ENCODE results near the gene PTPRA. TPM values are rescaled to one million over a fixed set of nuclear protein-coding genes. Genes with fewer than 3 reads are reported as not detected.
"Not testable (repeated sequence)": the region's sequence is repeated elsewhere in the genome, so short reads cannot be mapped to it uniquely, and the experiment has no call there.

PTPRA gene
- 106 TPM for polyA plus RNA-seq (2013, experiment 1 of 4)
- polyA plus RNA-seq (2013, experiment 2 of 4): 104 TPM
- 80.6 TPM for polyA plus RNA-seq (2013, experiment 3 of 4)
- polyA plus RNA-seq (2013, experiment 4 of 4): 99.2 TPM

- H3K27me3 ChIP-seq (ENCODE audit: control insufficient read depth, insufficient read depth, low read length, poor library complexity, severe bottlenecking): peaks cover 26% of the 10 kb centered on the region
- H3K27ac ChIP-seq (ENCODE audit: insufficient read depth, low read depth, low read length, poor library complexity, severe bottlenecking): no peak within 1 kb of the TSS
- H3K36me3 ChIP-seq (ENCODE audit: control insufficient read depth, insufficient read depth, low read length): no peaks in the 10 kb centered on the region
- peaks cover 15% of the 10 kb centered on the region for H3K4me1 ChIP-seq (ENCODE audit: control insufficient read depth, insufficient read depth, low read length)
- WGBS, 2 experiments: 0% methylated on average over 83 of the region's 83 CpGs
- no peaks in the 10 kb centered on the region for H3K9me3 ChIP-seq (ENCODE audit: control insufficient read depth, low read length)
- peak within 1 kb of the TSS; percentile 85 for H3K4me3 ChIP-seq (ENCODE audit: insufficient read depth, low read depth, low read length)
Observed at GRCh38 chr20:2873010-2873746, at the start of gene PTPRA. Gene PTPRA (plus strand): TSS chr20:2873481. CDS start chr20:2964278, 90,797 bp downstream.

GRCh38 chr20:2825761-2826160 is 47.5 kb upstream of the PTPRA start:
- H3K27me3 ChIP-seq (ENCODE audit: control insufficient read depth, insufficient read depth, low read length, poor library complexity, severe bottlenecking): peaks cover 38% of the 10 kb centered on the region
- H3K36me3 ChIP-seq (ENCODE audit: control insufficient read depth, insufficient read depth, low read length): no peaks in the 10 kb centered on the region
- H3K9me3 ChIP-seq (ENCODE audit: control insufficient read depth, low read length): no peaks in the 10 kb centered on the region
- no peak overlapping the region for H3K27ac ChIP-seq (ENCODE audit: insufficient read depth, low read depth, low read length, poor library complexity, severe bottlenecking)
- 100% methylated on average over 1 of the region's 2 CpGs for WGBS, 2 experiments
- no peak overlapping the region for H3K4me3 ChIP-seq (ENCODE audit: insufficient read depth, low read depth, low read length)
- no peaks in the 10 kb centered on the region for H3K4me1 ChIP-seq (ENCODE audit: control insufficient read depth, insufficient read depth, low read length)

- Histone ChIP-seq H3K9me3 (ENCODE audit: control insufficient read depth, low read length) (no peaks in the 10 kb centered on the region), H3K36me3 (ENCODE audit: control insufficient read depth, insufficient read depth, low read length) (no peaks in the 10 kb centered on the region), H3K27me3 (ENCODE audit: control insufficient read depth, insufficient read depth, low read length, poor library complexity, severe bottlenecking) (peaks cover 29% of the 10 kb centered on the region), H3K4me1 (ENCODE audit: control insufficient read depth, insufficient read depth, low read length) (no peaks in the 10 kb centered on the region), H3K4me3 (ENCODE audit: insufficient read depth, low read depth, low read length) (no peak overlapping the region), H3K27ac (ENCODE audit: insufficient read depth, low read depth, low read length, poor library complexity, severe bottlenecking) (no peak overlapping the region)
- WGBS, 2 experiments: 92 to 97% methylated on average over 4 of the region's 4 CpGs
Observed at GRCh38 chr20:2826655-2827054, 46.6 kb upstream of the PTPRA start.

GRCh38 chr20:2829376-2829775 is 43.9 kb upstream of the PTPRA start:
- Histone ChIP-seq H3K27ac (ENCODE audit: insufficient read depth, low read depth, low read length, poor library complexity, severe bottlenecking) (no peak overlapping the region), H3K9me3 (ENCODE audit: control insufficient read depth, low read length) (no peaks in the 10 kb centered on the region), H3K4me1 (ENCODE audit: control insufficient read depth, insufficient read depth, low read length) (no peaks in the 10 kb centered on the region), H3K27me3 (ENCODE audit: control insufficient read depth, insufficient read depth, low read length, poor library complexity, severe bottlenecking) (peaks cover 21% of the 10 kb centered on the region), H3K4me3 (ENCODE audit: insufficient read depth, low read depth, low read length) (no peak overlapping the region), H3K36me3 (ENCODE audit: control insufficient read depth, insufficient read depth, low read length) (no peaks in the 10 kb centered on the region)
- WGBS, 2 experiments: 83 to 89% methylated on average over 6 of the region's 6 CpGs

- H3K27ac ChIP-seq (ENCODE audit: insufficient read depth, low read depth, low read length, poor library complexity, severe bottlenecking); H3K9me3 ChIP-seq (ENCODE audit: control insufficient read depth, low read length); H3K4me1 ChIP-seq (ENCODE audit: control insufficient read depth, insufficient read depth, low read length); H3K36me3 ChIP-seq (ENCODE audit: control insufficient read depth, insufficient read depth, low read length); H3K4me3 ChIP-seq (ENCODE audit: insufficient read depth, low read depth, low read length): not testable (repeated sequence)
- WGBS, 2 experiments: 91 to 93% methylated on average over 7 of the region's 7 CpGs
- peaks cover 14% of the 10 kb centered on the region for H3K27me3 ChIP-seq (ENCODE audit: control insufficient read depth, insufficient read depth, low read length, poor library complexity, severe bottlenecking)
Observed at GRCh38 chr20:2831206-2831605, 42.1 kb upstream of the PTPRA start.

- 91 to 100% methylated on average over 1 of the region's 1 CpG for WGBS, 2 experiments
- no peaks in the 10 kb centered on the region for H3K9me3 ChIP-seq (ENCODE audit: control insufficient read depth, low read length)
- H3K27ac ChIP-seq (ENCODE audit: insufficient read depth, low read depth, low read length, poor library complexity, severe bottlenecking): no peak overlapping the region
- H3K36me3 ChIP-seq (ENCODE audit: control insufficient read depth, insufficient read depth, low read length): no peaks in the 10 kb centered on the region
- H3K4me3 ChIP-seq (ENCODE audit: insufficient read depth, low read depth, low read length): no peak overlapping the region
- H3K27me3 ChIP-seq (ENCODE audit: control insufficient read depth, insufficient read depth, low read length, poor library complexity, severe bottlenecking): no peaks in the 10 kb centered on the region
- no peaks in the 10 kb centered on the region for H3K4me1 ChIP-seq (ENCODE audit: control insufficient read depth, insufficient read depth, low read length)
Observed at GRCh38 chr20:2833761-2834160, 39.5 kb upstream of the PTPRA start.

DNA sequence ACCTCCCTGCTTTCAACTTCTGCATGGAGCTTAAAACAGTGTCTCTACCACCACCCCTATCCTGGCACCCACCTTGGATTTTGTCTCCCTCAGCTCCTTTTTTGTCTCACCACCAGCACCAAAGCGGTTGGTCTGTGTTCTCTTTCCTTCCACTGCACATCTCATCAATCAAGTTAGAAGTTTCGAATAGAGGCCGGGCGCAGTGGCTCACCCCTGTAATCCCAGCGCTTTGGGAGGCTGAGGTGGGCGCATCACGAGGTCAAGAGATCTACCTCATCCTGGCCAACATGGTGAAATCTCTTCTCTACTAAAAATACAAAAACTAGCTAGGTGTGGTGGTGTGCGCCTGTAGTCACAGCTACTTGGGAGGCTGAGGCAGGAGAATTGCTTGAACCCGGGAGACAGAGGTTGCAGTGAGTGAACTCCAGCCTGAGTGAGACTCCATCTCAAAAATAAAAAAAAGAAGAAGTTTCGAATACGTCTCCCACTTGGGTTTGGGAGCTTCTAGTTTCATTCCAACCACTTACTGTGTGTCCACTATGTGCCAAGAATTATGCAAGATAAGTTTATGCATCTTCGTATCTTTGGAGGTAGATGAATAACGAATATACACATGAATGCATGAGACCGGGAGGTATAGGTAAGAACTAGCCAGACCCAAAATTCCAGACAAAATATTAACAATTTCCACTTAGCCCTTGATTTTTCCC is 38.7 kb upstream of the PTPRA start:
- H3K27ac ChIP-seq (ENCODE audit: insufficient read depth, low read depth, low read length, poor library complexity, severe bottlenecking): no peak overlapping the region

DNA sequence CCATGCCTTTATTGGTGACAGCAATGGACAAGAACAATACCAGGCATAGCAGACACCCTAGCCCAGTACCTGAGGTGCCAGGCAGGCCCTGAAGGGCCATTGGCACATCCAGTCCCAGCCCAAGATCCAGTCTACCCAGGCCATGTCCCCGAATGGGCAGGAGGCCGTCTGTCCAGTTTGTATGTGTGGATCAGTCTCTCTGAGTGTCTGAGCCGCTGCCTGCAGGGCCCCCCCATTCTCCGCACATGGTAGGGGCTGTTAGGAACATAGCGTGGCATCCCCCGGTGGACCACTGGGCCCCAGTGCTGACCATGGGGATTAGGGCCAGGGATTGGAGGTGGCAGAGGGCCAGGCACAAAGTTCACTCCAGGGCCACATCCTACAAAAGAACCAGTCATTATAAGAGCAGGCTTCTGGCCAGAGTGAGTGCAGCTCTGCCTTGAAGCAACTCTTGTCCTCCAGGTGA is 37.9 kb upstream of the PTPRA start:
- H3K4me3 ChIP-seq (ENCODE audit: insufficient read depth, low read depth, low read length): no peak overlapping the region
- no peaks in the 10 kb centered on the region for H3K4me1 ChIP-seq (ENCODE audit: control insufficient read depth, insufficient read depth, low read length)
- H3K36me3 ChIP-seq (ENCODE audit: control insufficient read depth, insufficient read depth, low read length): no peaks in the 10 kb centered on the region
- no peak overlapping the region for H3K27ac ChIP-seq (ENCODE audit: insufficient read depth, low read depth, low read length, poor library complexity, severe bottlenecking)
- no peaks in the 10 kb centered on the region for H3K27me3 ChIP-seq (ENCODE audit: control insufficient read depth, insufficient read depth, low read length, poor library complexity, severe bottlenecking)
- WGBS, 2 experiments: 94 to 95% methylated on average over 6 of the region's 6 CpGs
- no peaks in the 10 kb centered on the region for H3K9me3 ChIP-seq (ENCODE audit: control insufficient read depth, low read length)

More for the DNA sequence above, 38.7 kb upstream of the PTPRA start:
- Histone ChIP-seq H3K36me3 (ENCODE audit: control insufficient read depth, insufficient read depth, low read length) (no peaks in the 10 kb centered on the region), H3K9me3 (ENCODE audit: control insufficient read depth, low read length) (no peaks in the 10 kb centered on the region), H3K4me3 (ENCODE audit: insufficient read depth, low read depth, low read length) (no peak overlapping the region), H3K27me3 (ENCODE audit: control insufficient read depth, insufficient read depth, low read length, poor library complexity, severe bottlenecking) (no peaks in the 10 kb centered on the region), H3K4me1 (ENCODE audit: control insufficient read depth, insufficient read depth, low read length) (no peaks in the 10 kb centered on the region)
- 85 to 91% methylated on average over 14 of the region's 14 CpGs for WGBS, 2 experiments

DNA sequence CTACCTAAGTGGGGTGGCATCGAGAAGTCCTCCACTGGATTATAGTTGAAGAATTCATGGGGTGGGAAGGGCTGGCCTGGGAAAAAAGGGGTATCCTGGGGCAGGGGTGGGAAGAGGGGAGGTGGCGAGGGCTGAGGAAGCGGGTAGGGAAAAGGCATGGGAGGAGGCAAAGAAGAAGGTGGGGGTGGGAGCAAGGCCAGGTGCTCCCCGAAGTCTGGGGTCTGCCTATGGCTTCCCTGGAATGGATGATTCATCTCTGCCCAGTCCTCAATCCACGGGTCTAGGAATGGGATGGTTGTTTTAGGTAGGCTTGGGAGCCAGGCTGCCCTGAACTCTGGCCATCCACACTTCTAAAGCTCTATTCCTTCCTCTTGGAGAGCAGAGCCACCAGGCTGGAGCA is 37.2 kb upstream of the PTPRA start:
- no peak overlapping the region for H3K4me3 ChIP-seq (ENCODE audit: insufficient read depth, low read depth, low read length)
- no peak overlapping the region for H3K27ac ChIP-seq (ENCODE audit: insufficient read depth, low read depth, low read length, poor library complexity, severe bottlenecking)
- no peaks in the 10 kb centered on the region for H3K9me3 ChIP-seq (ENCODE audit: control insufficient read depth, low read length)
- 93 to 96% methylated on average over 5 of the region's 5 CpGs for WGBS, 2 experiments
- H3K27me3 ChIP-seq (ENCODE audit: control insufficient read depth, insufficient read depth, low read length, poor library complexity, severe bottlenecking): no peaks in the 10 kb centered on the region
- H3K36me3 ChIP-seq (ENCODE audit: control insufficient read depth, insufficient read depth, low read length): no peaks in the 10 kb centered on the region
- no peaks in the 10 kb centered on the region for H3K4me1 ChIP-seq (ENCODE audit: control insufficient read depth, insufficient read depth, low read length)

- WGBS, 2 experiments: 93 to 95% methylated on average over 5 to 6 of the region's 6 CpGs
- H3K27me3 ChIP-seq (ENCODE audit: control insufficient read depth, insufficient read depth, low read length, poor library complexity, severe bottlenecking): no peaks in the 10 kb centered on the region
- H3K27ac ChIP-seq (ENCODE audit: insufficient read depth, low read depth, low read length, poor library complexity, severe bottlenecking): no peak overlapping the region
- no peaks in the 10 kb centered on the region for H3K4me1 ChIP-seq (ENCODE audit: control insufficient read depth, insufficient read depth, low read length)
- no peak overlapping the region for H3K4me3 ChIP-seq (ENCODE audit: insufficient read depth, low read depth, low read length)
- no peaks in the 10 kb centered on the region for H3K36me3 ChIP-seq (ENCODE audit: control insufficient read depth, insufficient read depth, low read length)
- H3K9me3 ChIP-seq (ENCODE audit: control insufficient read depth, low read length): no peaks in the 10 kb centered on the region
Observed at GRCh38 chr20:2837221-2837960, 35.9 kb upstream of the PTPRA start.
